WI38 (cell line): ENCODE data around the gene CSH1.

Source experiments
- H3K4me3 ChIP-seq: 2 replicates; pipeline ENCODE4 v1.5.1; 2011; ENCODE audit warnings: low read depth, mild to moderate bottlenecking, control low read depth, low read length
- TF ChIP-seq, protein P1 (sequence below): IDR thresholded peaks from 2 replicates; pipeline ENCODE4 v1.5.1; 2012; ENCODE audit warnings: low read depth, mild to moderate bottlenecking, control low read depth, low read length

CSH1 gene

DNA sequence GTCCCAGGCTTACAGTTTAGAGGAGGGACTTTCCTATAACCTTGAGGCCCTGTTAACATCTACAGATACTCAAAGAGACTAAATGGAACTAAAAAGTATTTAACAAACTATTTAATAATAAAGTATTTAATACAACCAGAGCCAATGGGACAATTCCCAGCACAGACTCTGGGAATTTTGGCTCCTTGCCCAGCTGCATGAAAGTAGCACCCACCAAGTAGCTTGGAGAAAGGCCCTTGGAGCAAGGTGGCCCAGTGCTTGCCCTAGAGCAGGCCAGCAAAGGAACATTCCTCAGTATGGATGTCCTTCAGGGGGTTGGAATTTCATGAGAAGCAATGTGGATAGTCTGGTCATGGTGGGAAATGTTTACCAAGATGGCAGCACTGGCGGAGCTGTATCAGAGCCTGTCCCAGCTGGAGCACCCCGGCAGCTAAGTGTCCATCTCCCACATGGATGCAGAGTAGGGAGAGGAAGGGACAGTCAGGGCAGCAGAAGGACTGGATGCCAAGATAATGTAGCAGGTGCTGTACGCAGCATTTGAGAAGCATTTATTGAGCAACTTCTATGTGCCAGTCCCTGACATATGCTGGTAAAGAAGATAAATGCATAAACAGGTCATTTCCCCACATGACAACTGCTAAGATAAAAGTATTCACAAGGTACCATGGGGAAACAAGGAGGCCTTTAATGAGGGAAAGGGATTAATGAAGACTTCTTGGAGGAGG lies 48.7 kb downstream of the CSH1 start:
- TF ChIP-seq, protein P1, sequence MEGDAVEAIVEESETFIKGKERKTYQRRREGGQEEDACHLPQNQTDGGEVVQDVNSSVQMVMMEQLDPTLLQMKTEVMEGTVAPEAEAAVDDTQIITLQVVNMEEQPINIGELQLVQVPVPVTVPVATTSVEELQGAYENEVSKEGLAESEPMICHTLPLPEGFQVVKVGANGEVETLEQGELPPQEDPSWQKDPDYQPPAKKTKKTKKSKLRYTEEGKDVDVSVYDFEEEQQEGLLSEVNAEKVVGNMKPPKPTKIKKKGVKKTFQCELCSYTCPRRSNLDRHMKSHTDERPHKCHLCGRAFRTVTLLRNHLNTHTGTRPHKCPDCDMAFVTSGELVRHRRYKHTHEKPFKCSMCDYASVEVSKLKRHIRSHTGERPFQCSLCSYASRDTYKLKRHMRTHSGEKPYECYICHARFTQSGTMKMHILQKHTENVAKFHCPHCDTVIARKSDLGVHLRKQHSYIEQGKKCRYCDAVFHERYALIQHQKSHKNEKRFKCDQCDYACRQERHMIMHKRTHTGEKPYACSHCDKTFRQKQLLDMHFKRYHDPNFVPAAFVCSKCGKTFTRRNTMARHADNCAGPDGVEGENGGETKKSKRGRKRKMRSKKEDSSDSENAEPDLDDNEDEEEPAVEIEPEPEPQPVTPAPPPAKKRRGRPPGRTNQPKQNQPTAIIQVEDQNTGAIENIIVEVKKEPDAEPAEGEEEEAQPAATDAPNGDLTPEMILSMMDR: no peak
- no peak overlapping the region for H3K4me3 ChIP-seq

GRCh38 chr17:63845509-63845908 lies 50.9 kb downstream of the CSH1 start:
- TF ChIP-seq, protein P1: no peak
- no peak overlapping the region for H3K4me3 ChIP-seq
